Measurements from ENCODE around the gene AGBL1. TPM values are rescaled to one million over a fixed set of nuclear protein-coding genes. Genes with fewer than 3 reads are reported as not detected.

The AGBL1 gene
- total RNA-seq, 1 donor from 2014 or later: 0.07 TPM

DNA sequence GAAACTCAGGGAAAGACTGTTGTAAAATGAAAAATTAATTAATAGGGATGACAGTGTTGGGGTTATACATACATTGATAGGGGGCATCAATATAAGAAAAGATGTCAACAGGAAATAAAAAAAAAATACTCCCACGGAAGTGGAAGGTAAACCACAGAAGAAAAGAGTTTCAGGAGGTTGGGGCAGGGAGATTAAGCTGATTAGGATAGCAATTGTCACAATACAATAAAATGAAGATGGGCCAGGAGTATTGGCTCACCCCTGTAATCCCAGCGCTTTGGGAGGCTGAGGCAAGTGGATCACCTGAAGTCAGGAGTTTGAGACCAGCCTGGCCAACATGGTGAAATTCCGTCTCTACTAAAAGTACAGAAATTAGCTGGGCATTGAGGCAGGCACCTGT, 536.1 kb downstream of the AGBL1 start:
- Mint-ChIP-seq H3K4me3 (no peak overlapping the region), H3K27me3 (no peaks in the 10 kb centered on the region), H3K9me3 (no peaks in the 10 kb centered on the region), H3K27ac (no peak overlapping the region), H3K4me1 (ENCODE audit: unreplicated experiment) (peaks cover 24% of the 10 kb centered on the region), H3K36me3 (no peaks in the 10 kb centered on the region)
- no peak for DNase-seq (ENCODE audit: extremely low spot score, unreplicated experiment)
- TF ChIP-seq, protein P1, sequence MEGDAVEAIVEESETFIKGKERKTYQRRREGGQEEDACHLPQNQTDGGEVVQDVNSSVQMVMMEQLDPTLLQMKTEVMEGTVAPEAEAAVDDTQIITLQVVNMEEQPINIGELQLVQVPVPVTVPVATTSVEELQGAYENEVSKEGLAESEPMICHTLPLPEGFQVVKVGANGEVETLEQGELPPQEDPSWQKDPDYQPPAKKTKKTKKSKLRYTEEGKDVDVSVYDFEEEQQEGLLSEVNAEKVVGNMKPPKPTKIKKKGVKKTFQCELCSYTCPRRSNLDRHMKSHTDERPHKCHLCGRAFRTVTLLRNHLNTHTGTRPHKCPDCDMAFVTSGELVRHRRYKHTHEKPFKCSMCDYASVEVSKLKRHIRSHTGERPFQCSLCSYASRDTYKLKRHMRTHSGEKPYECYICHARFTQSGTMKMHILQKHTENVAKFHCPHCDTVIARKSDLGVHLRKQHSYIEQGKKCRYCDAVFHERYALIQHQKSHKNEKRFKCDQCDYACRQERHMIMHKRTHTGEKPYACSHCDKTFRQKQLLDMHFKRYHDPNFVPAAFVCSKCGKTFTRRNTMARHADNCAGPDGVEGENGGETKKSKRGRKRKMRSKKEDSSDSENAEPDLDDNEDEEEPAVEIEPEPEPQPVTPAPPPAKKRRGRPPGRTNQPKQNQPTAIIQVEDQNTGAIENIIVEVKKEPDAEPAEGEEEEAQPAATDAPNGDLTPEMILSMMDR (conservative IDR thresholded peaks at IDR 0.05): no peak

DNA sequence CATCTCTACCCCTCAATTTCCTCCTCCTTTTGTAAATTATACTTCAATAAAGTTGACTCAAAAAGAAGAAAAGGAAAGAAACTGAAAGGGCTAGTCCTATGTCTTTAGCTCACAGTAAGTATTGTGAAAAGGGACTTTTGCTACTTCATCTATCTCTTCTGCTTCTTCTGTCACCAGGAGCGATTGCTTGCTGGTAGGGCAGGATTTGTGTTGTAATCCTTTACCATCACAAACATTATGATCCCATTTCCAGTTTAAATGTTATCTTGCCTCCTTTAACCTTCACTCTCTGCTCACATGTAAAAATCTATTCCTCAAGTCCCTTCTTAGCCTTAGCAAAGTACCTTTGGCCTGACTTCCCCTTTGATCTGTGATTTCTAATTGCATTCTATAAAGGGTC, 537.1 kb downstream of the AGBL1 start:
- Mint-ChIP-seq H3K36me3 (no peaks in the 10 kb centered on the region), H3K27ac (peak overlapping the region; percentile 1), H3K27me3 (no peaks in the 10 kb centered on the region), H3K4me1 (ENCODE audit: unreplicated experiment) (peaks cover 22% of the 10 kb centered on the region), H3K9me3 (no peaks in the 10 kb centered on the region), H3K4me3 (no peak overlapping the region)
- DNase-seq (ENCODE audit: extremely low spot score, unreplicated experiment): no peak
- TF ChIP-seq, protein P1 (conservative IDR thresholded peaks at IDR 0.05): no peak

DNA sequence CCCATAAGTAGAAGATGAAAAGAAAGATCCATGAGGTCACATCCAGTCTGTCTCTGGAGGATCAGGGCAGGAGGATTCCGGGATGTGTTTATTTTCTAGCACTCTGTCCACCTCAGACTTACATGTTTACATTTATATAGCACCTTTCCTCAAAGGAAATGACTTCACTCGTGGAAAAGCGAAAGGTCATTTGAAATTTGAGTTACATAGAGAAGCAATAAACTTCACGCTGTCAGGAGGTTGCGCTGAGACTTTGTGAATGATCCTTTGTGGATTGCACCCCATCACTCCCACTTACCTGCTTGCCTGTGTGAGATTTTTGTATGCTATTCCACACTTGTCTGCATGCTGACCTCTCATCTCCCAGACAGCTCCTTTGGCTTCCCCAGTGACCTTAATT, 540.5 kb downstream of the AGBL1 start:
- TF ChIP-seq, protein P1 (conservative IDR thresholded peaks at IDR 0.05): no peak
- no peak for DNase-seq (ENCODE audit: extremely low spot score, unreplicated experiment)

DNA sequence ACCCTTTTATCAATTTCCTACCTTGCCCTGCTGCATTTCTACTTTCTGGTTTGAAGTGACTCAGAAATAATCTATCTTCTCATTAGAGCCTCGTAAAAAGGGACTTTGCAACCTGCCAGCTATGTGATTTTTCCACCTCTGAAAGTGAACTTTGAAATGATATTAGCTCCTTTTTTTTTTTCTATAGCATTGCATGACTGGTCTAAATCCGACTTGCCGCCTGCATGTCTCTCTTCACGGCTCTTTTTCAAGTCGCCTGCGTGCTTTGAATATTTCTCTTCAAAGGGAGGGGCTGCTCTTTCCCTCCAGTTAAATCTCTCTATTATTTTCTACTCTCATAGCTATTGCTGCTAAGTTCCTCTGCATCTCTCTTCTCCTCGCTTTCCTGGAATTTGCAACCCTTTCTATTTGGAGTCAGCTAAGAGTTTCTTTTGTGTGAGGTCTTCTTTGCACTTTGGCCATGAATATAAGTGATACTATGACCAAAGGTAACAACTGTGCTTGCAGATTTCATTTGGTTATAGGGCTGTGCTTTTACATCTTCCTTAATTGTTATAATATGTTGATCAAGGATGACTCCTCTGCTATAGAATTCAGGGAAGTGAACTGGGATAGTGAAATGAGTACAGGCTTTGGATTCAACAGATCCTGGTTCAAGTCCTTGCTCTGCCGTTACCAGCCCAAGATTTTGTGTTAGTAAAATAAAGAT, 541.1 kb downstream of the AGBL1 start:
- Mint-ChIP-seq H3K36me3 (no peaks in the 10 kb centered on the region), H3K4me3 (peak overlapping the region; percentile 12), H3K27me3 (peaks cover 3% of the 10 kb centered on the region), H3K27ac (peak overlapping the region; percentile 57), H3K9me3 (no peaks in the 10 kb centered on the region), H3K4me1 (ENCODE audit: unreplicated experiment) (peaks cover 22% of the 10 kb centered on the region)
- TF ChIP-seq, protein P1 (conservative IDR thresholded peaks at IDR 0.05): no peak
- DNase-seq (ENCODE audit: extremely low spot score, unreplicated experiment): no peak

More for the DNA sequence above, 540.5 kb downstream of the AGBL1 start:
- Mint-ChIP-seq H3K36me3 (no peaks in the 10 kb centered on the region), H3K27me3 (peaks cover 3% of the 10 kb centered on the region), H3K4me3 (peak overlapping the region; percentile 12), H3K9me3 (no peaks in the 10 kb centered on the region), H3K27ac (peak overlapping the region; percentile 57), H3K4me1 (ENCODE audit: unreplicated experiment) (peaks cover 22% of the 10 kb centered on the region)

DNA sequence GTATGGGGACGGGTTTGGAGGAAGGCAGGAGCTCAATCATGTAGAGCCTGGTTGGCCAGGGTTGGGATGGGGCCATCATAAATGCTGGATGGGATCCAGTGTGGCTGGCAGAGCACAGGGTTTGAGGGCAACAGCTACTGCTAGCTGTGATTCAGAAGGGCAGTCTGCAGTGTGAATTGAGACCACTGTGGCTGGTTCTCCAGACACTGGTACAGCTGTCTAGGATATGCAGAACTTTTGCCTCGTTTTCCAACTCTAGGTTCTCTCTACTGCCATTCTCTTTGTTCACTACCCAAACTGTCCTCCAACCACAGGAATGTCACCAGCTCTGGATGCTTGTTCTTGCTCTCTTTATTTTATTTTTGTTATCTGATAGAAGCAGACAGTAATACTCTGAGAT, 543.6 kb downstream of the AGBL1 start:
- H3K4me3 Mint-ChIP-seq: no peak overlapping the region
- TF ChIP-seq, protein P1 (conservative IDR thresholded peaks at IDR 0.05): no peak

More for the DNA sequence above, 543.6 kb downstream of the AGBL1 start:
- peaks cover 3% of the 10 kb centered on the region for H3K27me3 Mint-ChIP-seq
- H3K27ac Mint-ChIP-seq: no peak overlapping the region
- H3K36me3 Mint-ChIP-seq: no peaks in the 10 kb centered on the region
- peaks cover 22% of the 10 kb centered on the region for H3K4me1 Mint-ChIP-seq (ENCODE audit: unreplicated experiment)
- H3K9me3 Mint-ChIP-seq: no peaks in the 10 kb centered on the region
- no peak for DNase-seq (ENCODE audit: extremely low spot score, unreplicated experiment)

Measured in type B pancreatic cell (in vitro differentiated cells).